Hepatocyte (in vitro differentiated cells): ENCODE data around the gene C16orf96.

ENCODE experiments used
- EZH2 ChIP-seq: fragments of 200-600 bp; sonication (generic); IDR thresholded peaks from 2 replicates; pipeline ENCODE4 v1.6.1; 2016; ENCODE audit warnings: antibody characterized with exemption, mild to moderate bottlenecking, borderline replicate concordance
- TF ChIP-seq, protein P1 (sequence below): fragments of 200-600 bp; sonication (generic); IDR thresholded peaks from 2 replicates; pipeline ENCODE4 v1.5.1; 2016; ENCODE audit warnings: antibody characterized with exemption, mild to moderate bottlenecking; ENCODE audit not compliant: poor library complexity

DNA sequence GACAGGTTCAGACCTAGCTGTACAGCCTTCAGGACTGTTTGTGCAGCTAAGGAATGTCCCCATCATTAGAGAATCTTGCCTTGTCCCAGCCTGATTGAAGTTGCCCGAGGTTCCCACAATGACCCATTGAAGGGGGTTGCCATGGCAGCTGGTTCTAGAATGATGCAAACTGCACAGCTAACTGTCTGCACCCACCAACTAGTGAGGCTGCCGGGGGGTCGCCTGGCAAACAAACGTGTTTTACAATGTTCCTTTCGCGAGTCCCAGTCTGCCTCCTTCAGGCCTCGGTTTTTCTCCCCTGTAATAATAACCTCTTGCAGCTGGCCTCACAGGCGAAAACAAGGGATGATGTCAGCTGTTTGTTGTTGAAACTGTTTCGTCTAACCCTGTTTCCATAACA is 5.5 kb downstream of the C16orf96 start:
- TF ChIP-seq, protein P1, sequence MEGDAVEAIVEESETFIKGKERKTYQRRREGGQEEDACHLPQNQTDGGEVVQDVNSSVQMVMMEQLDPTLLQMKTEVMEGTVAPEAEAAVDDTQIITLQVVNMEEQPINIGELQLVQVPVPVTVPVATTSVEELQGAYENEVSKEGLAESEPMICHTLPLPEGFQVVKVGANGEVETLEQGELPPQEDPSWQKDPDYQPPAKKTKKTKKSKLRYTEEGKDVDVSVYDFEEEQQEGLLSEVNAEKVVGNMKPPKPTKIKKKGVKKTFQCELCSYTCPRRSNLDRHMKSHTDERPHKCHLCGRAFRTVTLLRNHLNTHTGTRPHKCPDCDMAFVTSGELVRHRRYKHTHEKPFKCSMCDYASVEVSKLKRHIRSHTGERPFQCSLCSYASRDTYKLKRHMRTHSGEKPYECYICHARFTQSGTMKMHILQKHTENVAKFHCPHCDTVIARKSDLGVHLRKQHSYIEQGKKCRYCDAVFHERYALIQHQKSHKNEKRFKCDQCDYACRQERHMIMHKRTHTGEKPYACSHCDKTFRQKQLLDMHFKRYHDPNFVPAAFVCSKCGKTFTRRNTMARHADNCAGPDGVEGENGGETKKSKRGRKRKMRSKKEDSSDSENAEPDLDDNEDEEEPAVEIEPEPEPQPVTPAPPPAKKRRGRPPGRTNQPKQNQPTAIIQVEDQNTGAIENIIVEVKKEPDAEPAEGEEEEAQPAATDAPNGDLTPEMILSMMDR: no peak
- TF ChIP-seq EZH2: no peak
